ENCODE measurements around the gene APBA3.
"Not testable (repeated sequence)": the region's sequence is repeated elsewhere in the genome, so short reads cannot be mapped to it uniquely, and the experiment has no call there.

DNA sequence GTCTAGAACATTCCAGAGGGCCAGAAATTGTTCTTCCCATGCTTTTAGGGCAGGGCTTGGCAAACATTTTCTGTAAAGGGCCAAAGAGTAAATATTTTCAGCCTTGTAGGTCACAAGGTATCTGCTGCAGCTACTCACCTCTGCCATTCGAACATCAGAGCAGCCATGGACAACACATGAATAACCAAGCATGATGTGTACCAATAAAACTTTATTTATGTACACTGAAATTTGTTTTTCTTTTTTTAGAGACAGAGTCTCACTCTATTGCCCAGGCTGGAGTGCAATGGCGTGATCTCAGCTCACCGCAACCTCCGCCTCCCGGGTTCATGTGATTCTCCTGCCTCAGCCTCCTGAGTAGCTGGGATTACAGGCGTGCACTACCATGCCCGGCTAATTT lies 3.8 kb downstream of the APBA3 start:
- TF ChIP-seq, protein P1, sequence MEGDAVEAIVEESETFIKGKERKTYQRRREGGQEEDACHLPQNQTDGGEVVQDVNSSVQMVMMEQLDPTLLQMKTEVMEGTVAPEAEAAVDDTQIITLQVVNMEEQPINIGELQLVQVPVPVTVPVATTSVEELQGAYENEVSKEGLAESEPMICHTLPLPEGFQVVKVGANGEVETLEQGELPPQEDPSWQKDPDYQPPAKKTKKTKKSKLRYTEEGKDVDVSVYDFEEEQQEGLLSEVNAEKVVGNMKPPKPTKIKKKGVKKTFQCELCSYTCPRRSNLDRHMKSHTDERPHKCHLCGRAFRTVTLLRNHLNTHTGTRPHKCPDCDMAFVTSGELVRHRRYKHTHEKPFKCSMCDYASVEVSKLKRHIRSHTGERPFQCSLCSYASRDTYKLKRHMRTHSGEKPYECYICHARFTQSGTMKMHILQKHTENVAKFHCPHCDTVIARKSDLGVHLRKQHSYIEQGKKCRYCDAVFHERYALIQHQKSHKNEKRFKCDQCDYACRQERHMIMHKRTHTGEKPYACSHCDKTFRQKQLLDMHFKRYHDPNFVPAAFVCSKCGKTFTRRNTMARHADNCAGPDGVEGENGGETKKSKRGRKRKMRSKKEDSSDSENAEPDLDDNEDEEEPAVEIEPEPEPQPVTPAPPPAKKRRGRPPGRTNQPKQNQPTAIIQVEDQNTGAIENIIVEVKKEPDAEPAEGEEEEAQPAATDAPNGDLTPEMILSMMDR (IDR thresholded peaks at IDR 0.05): not testable (repeated sequence)
- not testable (repeated sequence) for TF ChIP-seq POLR2A (IDR thresholded peaks at IDR 0.05)
